AG09319 (cell line): ENCODE data around the gene GPATCH1.

Experiments
- DNase-seq: peaks from one replicate; pipeline ENCODE4 v3.0.0-alpha.2; 2010; ENCODE audit warnings: low read depth; ENCODE audit errors: extremely low read depth
- TF ChIP-seq, protein P1 (sequence below): IDR thresholded peaks from 2 replicates; pipeline ENCODE4 v1.5.1; 2011; ENCODE audit warnings: low read depth, mild to moderate bottlenecking, inconsistent platforms, low read length, moderate library complexity

GPATCH1 gene

DNA sequence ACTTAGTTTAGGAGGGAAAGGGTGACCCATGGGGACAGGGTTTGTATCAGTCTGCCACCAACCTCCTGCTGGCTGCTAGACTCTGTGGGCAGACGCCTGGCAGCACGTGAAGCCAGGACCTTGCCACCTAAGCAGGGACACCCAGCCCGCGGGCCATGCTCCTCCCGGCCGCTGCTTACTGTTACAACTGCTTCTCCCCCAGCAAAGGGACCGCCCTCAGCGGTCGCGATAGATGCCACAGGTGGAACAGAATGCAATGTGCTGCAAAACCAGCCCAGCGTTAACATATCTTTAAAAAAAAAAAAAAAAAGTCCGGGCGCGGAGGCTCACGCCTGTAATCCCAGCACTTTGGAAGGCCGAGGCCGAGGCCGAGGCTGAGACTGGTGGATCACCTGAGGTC is 14.4 kb upstream of the GPATCH1 start:
- DNase-seq = no peak
- TF ChIP-seq, protein P1, sequence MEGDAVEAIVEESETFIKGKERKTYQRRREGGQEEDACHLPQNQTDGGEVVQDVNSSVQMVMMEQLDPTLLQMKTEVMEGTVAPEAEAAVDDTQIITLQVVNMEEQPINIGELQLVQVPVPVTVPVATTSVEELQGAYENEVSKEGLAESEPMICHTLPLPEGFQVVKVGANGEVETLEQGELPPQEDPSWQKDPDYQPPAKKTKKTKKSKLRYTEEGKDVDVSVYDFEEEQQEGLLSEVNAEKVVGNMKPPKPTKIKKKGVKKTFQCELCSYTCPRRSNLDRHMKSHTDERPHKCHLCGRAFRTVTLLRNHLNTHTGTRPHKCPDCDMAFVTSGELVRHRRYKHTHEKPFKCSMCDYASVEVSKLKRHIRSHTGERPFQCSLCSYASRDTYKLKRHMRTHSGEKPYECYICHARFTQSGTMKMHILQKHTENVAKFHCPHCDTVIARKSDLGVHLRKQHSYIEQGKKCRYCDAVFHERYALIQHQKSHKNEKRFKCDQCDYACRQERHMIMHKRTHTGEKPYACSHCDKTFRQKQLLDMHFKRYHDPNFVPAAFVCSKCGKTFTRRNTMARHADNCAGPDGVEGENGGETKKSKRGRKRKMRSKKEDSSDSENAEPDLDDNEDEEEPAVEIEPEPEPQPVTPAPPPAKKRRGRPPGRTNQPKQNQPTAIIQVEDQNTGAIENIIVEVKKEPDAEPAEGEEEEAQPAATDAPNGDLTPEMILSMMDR = no peak

- TF ChIP-seq, protein P1 = no peak
- DNase-seq = no peak
These were observed 13.9 kb upstream of the GPATCH1 start for GRCh38 chr19:33067121-33067520.

GRCh38 chr19:33071887-33072286 is 9.1 kb upstream of the GPATCH1 start:
- no peak for DNase-seq
- TF ChIP-seq, protein P1 = no peak

DNA sequence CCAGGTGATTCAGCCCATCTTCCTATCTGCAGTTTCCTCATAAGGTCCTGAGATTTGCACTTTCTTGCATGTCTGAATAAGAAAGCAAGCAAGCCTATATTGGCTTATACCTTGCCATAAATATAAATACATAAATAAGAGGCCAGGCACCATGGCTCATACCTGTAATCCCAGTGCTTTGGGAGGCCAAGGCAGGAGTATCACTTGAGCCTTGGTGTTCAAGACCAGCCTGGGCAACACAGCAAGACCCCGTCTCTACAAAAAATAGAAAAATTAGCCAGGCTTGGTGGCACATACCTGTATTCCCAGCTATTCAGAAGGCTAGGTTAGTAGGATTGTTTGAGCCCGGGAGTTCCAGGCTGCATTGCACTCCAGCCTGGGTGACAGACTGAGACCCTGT is 5.5 kb upstream of the GPATCH1 start:
- DNase-seq = no peak
- TF ChIP-seq, protein P1 = no peak

GRCh38 chr19:33085570-33086128 is 4.7 kb downstream of the GPATCH1 start:
- no peak for DNase-seq
- TF ChIP-seq, protein P1 = no peak

GRCh38 chr19:33086955-33087354 is 6.0 kb downstream of the GPATCH1 start:
- TF ChIP-seq, protein P1 = no peak
- no peak for DNase-seq

DNA sequence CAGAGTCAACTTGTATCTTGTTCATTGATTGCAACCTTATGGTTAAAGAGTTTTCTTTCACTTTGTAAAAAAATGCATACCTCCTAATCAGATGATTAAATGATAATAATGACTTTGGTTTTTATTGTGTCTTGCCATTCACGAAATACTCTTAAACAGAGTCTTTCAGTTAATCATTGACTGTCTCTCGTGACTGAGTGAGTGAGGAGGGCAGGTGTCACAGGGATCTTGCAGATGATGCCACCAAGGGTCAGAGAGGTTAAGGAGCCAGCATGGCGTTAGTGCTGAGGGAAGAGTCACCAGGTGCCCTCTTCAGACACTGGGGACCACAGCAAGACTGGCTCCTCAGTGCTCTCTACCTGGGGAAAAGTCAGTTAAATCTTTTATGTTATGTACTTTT is 8.0 kb downstream of the GPATCH1 start:
- TF ChIP-seq, protein P1 = no peak

More for the DNA sequence above, 8.0 kb downstream of the GPATCH1 start:
- DNase-seq = no peak
